GM18505 (cell line): ENCODE results near the gene GP1BB.

Source experiments
- ATAC-seq: cut with Tn5 transposase; IDR thresholded peaks from one replicate; pipeline ENCODE4 v1.9.1; 2021; ENCODE audit not compliant: unreplicated experiment
- POLR2A ChIP-seq: IDR thresholded peaks from 4 replicates; pipeline ENCODE4 v1.6.1; 2011; ENCODE audit warnings: borderline replicate concordance; ENCODE audit not compliant: insufficient read depth, insufficient read length; ENCODE audit errors: extremely low read depth

GP1BB gene

GRCh38 chr22:19701420-19702145, 21.8 kb upstream of the GP1BB start:
- ATAC-seq: no peak
- no peak for TF ChIP-seq POLR2A

- ATAC-seq: no peak
- no peak for TF ChIP-seq POLR2A
These were observed 19.5 kb upstream of the GP1BB start for GRCh38 chr22:19703869-19704268.

- no peak for TF ChIP-seq POLR2A
- no peak for ATAC-seq
These were observed 18.9 kb upstream of the GP1BB start for GRCh38 chr22:19704355-19705015.

GRCh38 chr22:19705181-19705934, 18.0 kb upstream of the GP1BB start:
- no peak for ATAC-seq
- TF ChIP-seq POLR2A: no peak

GRCh38 chr22:19706661-19707151, 16.6 kb upstream of the GP1BB start:
- ATAC-seq: no peak
- TF ChIP-seq POLR2A: no peak

- TF ChIP-seq POLR2A: no peak
- ATAC-seq: no peak
These were observed 15.7 kb upstream of the GP1BB start for GRCh38 chr22:19707347-19708290.

- no peak for ATAC-seq
- TF ChIP-seq POLR2A: no peak
These were observed 14.9 kb upstream of the GP1BB start for GRCh38 chr22:19708321-19709011.

- no peak for ATAC-seq
- no peak for TF ChIP-seq POLR2A
These were observed 14.1 kb upstream of the GP1BB start for GRCh38 chr22:19709063-19709769.

GRCh38 chr22:19710020-19710768, 13.1 kb upstream of the GP1BB start:
- no peak for ATAC-seq
- no peak for TF ChIP-seq POLR2A

- ATAC-seq: no peak
- TF ChIP-seq POLR2A: no peak
These were observed 12.6 kb upstream of the GP1BB start for GRCh38 chr22:19710769-19711106.

- no peak for TF ChIP-seq POLR2A
- no peak for ATAC-seq
These were observed 10.1 kb upstream of the GP1BB start for GRCh38 chr22:19713245-19713644.
